SK-N-SH treated with all-trans-retinoic acid at 6 μM for 48 hours (cell line): ENCODE data around the gene PCSK5.

ENCODE experiments used
- ATAC-seq: fragments of 200-7000 bp; cut with Tn5 transposase; 3 replicates; pipeline ENCODE4 v1.9.1; 2020; ENCODE audit warnings: mild to moderate bottlenecking, moderate library complexity
- ARNTL ChIP-seq: fragments of 450-650 bp; formaldehyde crosslinking; IDR thresholded peaks from 2 replicates; pipeline ENCODE4 v1.5.0; 2020; ENCODE audit warnings: low read depth, mild to moderate bottlenecking, moderate library complexity, borderline replicate concordance
- CSDC2 ChIP-seq: fragments of 250-450 bp; sonication (Bioruptor Pico); IDR thresholded peaks from 2 replicates; pipeline ENCODE4 v1.5.0; 2020; ENCODE audit warnings: mild to moderate bottlenecking, moderate library complexity
- ESRRG ChIP-seq: fragments of 250-450 bp; sonication (Bioruptor Pico); IDR thresholded peaks from 2 replicates; pipeline ENCODE4 v1.6.1; 2021; ENCODE audit warnings: mild to moderate bottlenecking
- GLIS3 ChIP-seq: fragments of 250-450 bp; sonication (Bioruptor Pico); IDR thresholded peaks from 2 replicates; pipeline ENCODE4 v1.5.0; 2020; ENCODE audit warnings: mild to moderate bottlenecking, moderate library complexity
- OSR1 ChIP-seq: fragments of 250-450 bp; sonication (Bioruptor Pico); IDR thresholded peaks from 2 replicates; pipeline ENCODE4 v1.8.0; 2022; ENCODE audit warnings: moderate library complexity, mild to moderate bottlenecking, inconsistent platforms
- PPARA ChIP-seq: fragments of 250-450 bp; sonication (Bioruptor Pico); IDR thresholded peaks from 2 replicates; pipeline ENCODE4 v1.5.0; 2020; ENCODE audit warnings: mild to moderate bottlenecking, borderline replicate concordance
- SNAI2 ChIP-seq: fragments of 250-450 bp; sonication (Bioruptor Pico); IDR thresholded peaks from 2 replicates; pipeline ENCODE4 v1.5.0; 2020; ENCODE audit warnings: mild to moderate bottlenecking, moderate library complexity
- TCF4 ChIP-seq: fragments of 250-450 bp; sonication (Bioruptor Pico); IDR thresholded peaks from 2 replicates; pipeline ENCODE4 v1.8.0; 2021; ENCODE audit warnings: mild to moderate bottlenecking, moderate library complexity, borderline replicate concordance
- TOX ChIP-seq: fragments of 250-450 bp; sonication (Bioruptor Pico); IDR thresholded peaks from 2 replicates; pipeline ENCODE4 v1.8.0; 2021; ENCODE audit warnings: mild to moderate bottlenecking, moderate library complexity, borderline replicate concordance
- ZC3H10 ChIP-seq: fragments of 250-450 bp; sonication (Bioruptor Pico); IDR thresholded peaks from 2 replicates; pipeline ENCODE4 v1.5.1; 2021; ENCODE audit warnings: mild to moderate bottlenecking, moderate library complexity
- ZFP3 ChIP-seq: fragments of 250-450 bp; sonication (Bioruptor Pico); IDR thresholded peaks from 2 replicates; pipeline ENCODE4 v1.5.0; 2020; ENCODE audit warnings: mild to moderate bottlenecking, moderate library complexity
- ZFP30 ChIP-seq: fragments of 450-650 bp; formaldehyde crosslinking; IDR thresholded peaks from 2 replicates; pipeline ENCODE4 v1.5.0; 2022; ENCODE audit warnings: mild to moderate bottlenecking, moderate library complexity
- ZNF565 ChIP-seq: fragments of 450-650 bp; formaldehyde crosslinking; conservative IDR thresholded peaks from 2 replicates; pipeline ENCODE4 v1.5.0; 2020; ENCODE audit warnings: low read depth, mild to moderate bottlenecking, moderate library complexity
- ZNF8 ChIP-seq: fragments of 450-650 bp; formaldehyde crosslinking; IDR thresholded peaks from 2 replicates; pipeline ENCODE4 v1.5.0; 2020; ENCODE audit warnings: mild to moderate bottlenecking, moderate library complexity
- TF ChIP-seq, protein P1 (sequence below): fragments of 250-450 bp; sonication (Bioruptor Pico); IDR thresholded peaks from 2 replicates; pipeline ENCODE4 v1.5.0; 2020; ENCODE audit warnings: mild to moderate bottlenecking, moderate library complexity
- TF ChIP-seq, protein P2 (sequence below): fragments of 250-450 bp; sonication (Bioruptor Pico); IDR thresholded peaks from 2 replicates; pipeline ENCODE4 v1.8.0; 2021; ENCODE audit warnings: low read depth, mild to moderate bottlenecking, moderate library complexity, borderline replicate concordance
- TF ChIP-seq, protein P3 (sequence below): fragments of 250-450 bp; sonication (Bioruptor Pico); IDR thresholded peaks from 2 replicates; pipeline ENCODE4 v1.5.1; 2021; ENCODE audit warnings: mild to moderate bottlenecking, moderate library complexity
- TF ChIP-seq, protein P4 (sequence below): fragments of 250-450 bp; sonication (Bioruptor Pico); IDR thresholded peaks from 2 replicates; pipeline ENCODE4 v1.5.1; 2020; ENCODE audit warnings: low read depth, mild to moderate bottlenecking, moderate library complexity

The PCSK5 gene

DNA sequence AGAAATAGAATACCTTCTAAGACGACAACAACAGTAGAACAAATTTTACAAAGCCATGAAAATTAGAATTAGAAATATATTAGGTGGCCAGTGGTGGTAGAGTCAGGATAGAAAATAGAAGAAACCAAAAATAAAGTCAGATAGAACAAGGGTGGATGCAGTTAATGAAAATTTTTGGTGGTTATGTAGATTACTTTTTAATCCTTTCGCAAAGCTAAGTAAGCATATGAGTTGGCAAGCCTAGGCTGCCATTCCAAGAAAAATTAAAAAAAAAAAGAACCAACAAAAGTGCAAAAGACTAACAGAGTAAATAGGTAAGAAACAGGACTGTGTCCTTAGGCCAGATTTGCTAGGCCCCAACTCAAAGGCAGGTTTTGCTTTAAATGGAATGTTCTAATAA is 56.8 kb downstream of the PCSK5 start:
- ATAC-seq: no peak
- TF ChIP-seq ZNF565 (CRISPR knock-in tag) (no peak), PPARA (no peak), CSDC2 (CRISPR knock-in tag) (no peak), OSR1 (CRISPR knock-in tag) (no peak), ZFP30 (no peak), TCF4 (no peak), TOX (CRISPR knock-in tag) (no peak), ZFP3 (CRISPR knock-in tag) (no peak)
- TF ChIP-seq, protein P1, sequence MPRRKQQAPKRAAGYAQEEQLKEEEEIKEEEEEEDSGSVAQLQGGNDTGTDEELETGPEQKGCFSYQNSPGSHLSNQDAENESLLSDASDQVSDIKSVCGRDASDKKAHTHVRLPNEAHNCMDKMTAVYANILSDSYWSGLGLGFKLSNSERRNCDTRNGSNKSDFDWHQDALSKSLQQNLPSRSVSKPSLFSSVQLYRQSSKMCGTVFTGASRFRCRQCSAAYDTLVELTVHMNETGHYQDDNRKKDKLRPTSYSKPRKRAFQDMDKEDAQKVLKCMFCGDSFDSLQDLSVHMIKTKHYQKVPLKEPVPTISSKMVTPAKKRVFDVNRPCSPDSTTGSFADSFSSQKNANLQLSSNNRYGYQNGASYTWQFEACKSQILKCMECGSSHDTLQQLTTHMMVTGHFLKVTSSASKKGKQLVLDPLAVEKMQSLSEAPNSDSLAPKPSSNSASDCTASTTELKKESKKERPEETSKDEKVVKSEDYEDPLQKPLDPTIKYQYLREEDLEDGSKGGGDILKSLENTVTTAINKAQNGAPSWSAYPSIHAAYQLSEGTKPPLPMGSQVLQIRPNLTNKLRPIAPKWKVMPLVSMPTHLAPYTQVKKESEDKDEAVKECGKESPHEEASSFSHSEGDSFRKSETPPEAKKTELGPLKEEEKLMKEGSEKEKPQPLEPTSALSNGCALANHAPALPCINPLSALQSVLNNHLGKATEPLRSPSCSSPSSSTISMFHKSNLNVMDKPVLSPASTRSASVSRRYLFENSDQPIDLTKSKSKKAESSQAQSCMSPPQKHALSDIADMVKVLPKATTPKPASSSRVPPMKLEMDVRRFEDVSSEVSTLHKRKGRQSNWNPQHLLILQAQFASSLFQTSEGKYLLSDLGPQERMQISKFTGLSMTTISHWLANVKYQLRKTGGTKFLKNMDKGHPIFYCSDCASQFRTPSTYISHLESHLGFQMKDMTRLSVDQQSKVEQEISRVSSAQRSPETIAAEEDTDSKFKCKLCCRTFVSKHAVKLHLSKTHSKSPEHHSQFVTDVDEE (CRISPR knock-in tag): no peak
- TF ChIP-seq, protein P2, sequence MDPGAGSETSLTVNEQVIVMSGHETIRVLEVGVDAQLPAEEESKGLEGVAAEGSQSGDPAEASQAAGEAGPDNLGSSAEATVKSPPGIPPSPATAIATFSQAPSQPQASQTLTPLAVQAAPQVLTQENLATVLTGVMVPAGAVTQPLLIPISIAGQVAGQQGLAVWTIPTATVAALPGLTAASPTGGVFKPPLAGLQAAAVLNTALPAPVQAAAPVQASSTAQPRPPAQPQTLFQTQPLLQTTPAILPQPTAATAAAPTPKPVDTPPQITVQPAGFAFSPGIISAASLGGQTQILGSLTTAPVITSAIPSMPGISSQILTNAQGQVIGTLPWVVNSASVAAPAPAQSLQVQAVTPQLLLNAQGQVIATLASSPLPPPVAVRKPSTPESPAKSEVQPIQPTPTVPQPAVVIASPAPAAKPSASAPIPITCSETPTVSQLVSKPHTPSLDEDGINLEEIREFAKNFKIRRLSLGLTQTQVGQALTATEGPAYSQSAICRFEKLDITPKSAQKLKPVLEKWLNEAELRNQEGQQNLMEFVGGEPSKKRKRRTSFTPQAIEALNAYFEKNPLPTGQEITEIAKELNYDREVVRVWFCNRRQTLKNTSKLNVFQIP (CRISPR knock-in tag): no peak

DNA sequence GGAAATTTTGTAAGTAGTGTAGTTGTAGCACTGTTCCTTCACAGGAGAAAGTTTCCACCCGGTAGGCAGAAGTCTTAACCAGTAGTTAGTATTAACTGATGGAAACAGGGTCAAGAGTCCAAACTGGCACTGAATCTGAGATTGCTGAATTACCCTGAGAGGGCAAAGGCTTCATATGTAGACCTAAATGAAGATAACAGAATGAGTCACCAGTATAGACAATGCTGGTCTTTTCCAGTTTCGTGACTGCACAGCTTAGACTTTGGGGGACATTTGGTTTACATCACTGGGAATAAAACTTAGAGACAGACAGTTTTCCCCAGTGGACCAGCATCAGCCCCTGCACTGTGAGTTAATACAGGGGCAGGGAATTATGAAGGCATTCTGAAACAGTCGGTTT is 60.5 kb downstream of the PCSK5 start:
- no peak for TF ChIP-seq ESRRG (CRISPR knock-in tag)
- TF ChIP-seq ARNTL: no peak
- TF ChIP-seq, all 23 proteins: peak for 0
- ATAC-seq: no peak

DNA sequence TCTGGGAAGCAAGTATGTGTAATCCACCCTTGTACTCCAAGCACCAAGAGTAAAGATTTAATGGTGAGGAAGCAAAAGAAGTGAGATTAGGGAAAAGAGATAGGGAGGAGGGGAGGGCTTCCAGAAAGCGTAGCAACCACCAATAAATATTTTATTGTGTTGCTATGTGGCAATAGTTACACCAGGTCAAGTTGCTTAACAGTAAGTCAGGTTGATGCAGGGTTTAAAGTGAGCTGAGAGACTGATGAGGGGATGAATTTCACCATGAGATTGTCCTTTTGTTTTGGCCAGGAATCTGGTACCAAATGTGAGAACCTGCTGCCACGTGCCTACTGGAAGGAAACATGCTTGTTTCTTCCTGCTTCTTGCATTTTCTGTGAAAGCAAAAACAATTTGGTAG is 62.7 kb downstream of the PCSK5 start:
- TF ChIP-seq, protein P3, sequence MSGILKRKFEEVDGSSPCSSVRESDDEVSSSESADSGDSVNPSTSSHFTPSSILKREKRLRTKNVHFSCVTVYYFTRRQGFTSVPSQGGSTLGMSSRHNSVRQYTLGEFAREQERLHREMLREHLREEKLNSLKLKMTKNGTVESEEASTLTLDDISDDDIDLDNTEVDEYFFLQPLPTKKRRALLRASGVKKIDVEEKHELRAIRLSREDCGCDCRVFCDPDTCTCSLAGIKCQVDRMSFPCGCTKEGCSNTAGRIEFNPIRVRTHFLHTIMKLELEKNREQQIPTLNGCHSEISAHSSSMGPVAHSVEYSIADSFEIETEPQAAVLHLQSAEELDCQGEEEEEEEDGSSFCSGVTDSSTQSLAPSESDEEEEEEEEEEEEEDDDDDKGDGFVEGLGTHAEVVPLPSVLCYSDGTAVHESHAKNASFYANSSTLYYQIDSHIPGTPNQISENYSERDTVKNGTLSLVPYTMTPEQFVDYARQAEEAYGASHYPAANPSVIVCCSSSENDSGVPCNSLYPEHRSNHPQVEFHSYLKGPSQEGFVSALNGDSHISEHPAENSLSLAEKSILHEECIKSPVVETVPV (CRISPR knock-in tag): no peak
- TF ChIP-seq ZFP3 (CRISPR knock-in tag) (no peak), ZNF8 (CRISPR knock-in tag) (no peak), ZNF565 (CRISPR knock-in tag) (no peak), TOX (CRISPR knock-in tag) (no peak), GLIS3 (CRISPR knock-in tag) (no peak), SNAI2 (no peak), ESRRG (CRISPR knock-in tag) (no peak), ZFP30 (no peak), ZC3H10 (CRISPR knock-in tag) (no peak)
- TF ChIP-seq, protein P4, sequence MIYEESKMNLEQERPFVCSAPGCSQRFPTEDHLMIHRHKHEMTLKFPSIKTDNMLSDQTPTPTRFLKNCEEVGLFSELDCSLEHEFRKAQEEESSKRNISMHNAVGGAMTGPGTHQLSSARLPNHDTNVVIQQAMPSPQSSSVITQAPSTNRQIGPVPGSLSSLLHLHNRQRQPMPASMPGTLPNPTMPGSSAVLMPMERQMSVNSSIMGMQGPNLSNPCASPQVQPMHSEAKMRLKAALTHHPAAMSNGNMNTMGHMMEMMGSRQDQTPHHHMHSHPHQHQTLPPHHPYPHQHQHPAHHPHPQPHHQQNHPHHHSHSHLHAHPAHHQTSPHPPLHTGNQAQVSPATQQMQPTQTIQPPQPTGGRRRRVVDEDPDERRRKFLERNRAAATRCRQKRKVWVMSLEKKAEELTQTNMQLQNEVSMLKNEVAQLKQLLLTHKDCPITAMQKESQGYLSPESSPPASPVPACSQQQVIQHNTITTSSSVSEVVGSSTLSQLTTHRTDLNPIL (CRISPR knock-in tag): no peak
- TF ChIP-seq, protein P1 (CRISPR knock-in tag): no peak
- TF ChIP-seq, protein P2 (CRISPR knock-in tag): no peak
- ATAC-seq: no peak
